NOMO-1 treated with DMSO at 0.1 percent for 48 hours (cell line): ENCODE data around the gene PALB2.
A peak's percentile ranks its signal among the peaks of the same experiment; 100 is the strongest.
"Not testable (repeated sequence)": the region's sequence is repeated elsewhere in the genome, so short reads cannot be mapped to it uniquely, and the experiment has no call there.

ENCODE experiments used
- DNase-seq: peaks from one replicate; lab custom pipeline; 2025; ENCODE audit not compliant: unreplicated experiment; lab: John Stamatoyannopoulos, UW

The PALB2 gene

GRCh38 chr16:23650674-23651416 lies 9.7 kb upstream of the PALB2 start:
- no peak for DNase-seq

DNA sequence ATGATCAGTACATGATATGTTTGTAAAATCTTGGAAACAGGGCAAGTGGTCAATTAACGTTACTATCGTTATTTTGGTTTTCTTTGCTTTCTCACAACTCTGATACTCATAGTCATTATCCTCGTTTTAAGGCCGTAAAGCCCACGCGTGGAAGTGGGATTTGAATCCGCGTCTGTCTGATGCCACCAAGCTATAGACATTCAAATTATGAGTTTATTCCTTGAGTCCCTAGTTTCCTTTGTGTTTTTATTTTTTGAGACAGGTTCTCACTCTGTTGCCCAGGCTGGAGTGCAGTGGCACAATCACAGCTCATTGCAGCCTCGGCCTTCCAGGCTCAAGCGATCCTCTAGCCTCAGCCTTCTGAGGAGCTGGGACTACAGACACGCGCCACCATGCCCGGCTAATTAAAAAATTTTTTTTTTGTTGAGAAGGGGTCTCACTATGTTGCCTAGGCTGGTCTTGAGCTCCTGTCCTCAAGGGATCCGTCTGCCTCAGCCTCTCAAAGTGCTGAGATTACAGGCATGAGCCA lies 1.2 kb upstream of the PALB2 start:
- no peak for DNase-seq

GRCh38 chr16:23640615-23640930 lies 537 bp downstream of the PALB2 start:
- DNase-seq = no peak

GRCh38 chr16:23635958-23636357 lies 5.2 kb downstream of the PALB2 start:
- DNase-seq = no peak

DNA sequence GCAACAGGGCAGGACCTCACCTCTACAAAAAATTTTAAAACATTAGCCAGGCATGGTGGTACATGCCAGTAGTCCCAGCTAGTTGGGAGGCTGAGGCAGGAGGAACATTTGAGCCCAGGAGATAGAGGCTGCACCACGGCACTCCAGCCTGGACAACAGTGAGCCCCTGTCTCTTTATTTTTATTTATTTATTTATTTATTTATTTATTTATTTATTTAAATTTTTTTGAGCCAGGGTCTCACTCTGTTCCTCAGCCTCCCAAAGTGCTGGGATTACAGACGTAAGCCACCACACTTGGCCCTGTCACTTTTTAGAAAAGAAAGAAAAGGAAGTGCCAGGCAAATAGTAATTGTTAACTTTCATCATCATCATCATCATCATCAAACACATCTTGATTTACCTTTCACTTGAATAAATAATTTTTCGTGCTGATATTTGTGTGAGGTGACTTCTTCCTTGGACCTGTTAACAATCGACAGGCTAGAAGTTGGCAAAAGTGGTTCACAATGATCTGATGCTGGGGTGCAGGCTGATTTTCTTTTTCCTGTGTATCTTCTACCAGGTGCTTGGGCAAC lies 6.6 kb downstream of the PALB2 start:
- no peak for DNase-seq

DNA sequence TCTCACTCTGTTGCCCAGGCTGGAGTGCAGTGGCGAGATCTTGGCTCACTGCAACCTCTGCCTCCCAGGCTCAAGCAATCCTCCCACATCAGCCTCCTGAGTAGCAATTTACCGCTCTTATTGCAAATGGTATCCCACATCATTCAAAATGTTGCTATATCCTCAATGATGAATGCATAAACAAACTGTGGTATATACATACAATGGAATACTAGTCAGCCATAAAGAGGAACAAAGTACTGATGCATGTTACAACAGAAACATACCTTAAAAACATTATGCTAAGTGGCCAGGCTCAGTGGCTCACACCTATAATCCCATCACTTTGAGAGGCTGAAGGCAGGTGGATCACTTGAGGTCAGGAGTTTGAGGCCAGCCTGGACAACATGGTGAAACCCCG lies 9.2 kb downstream of the PALB2 start:
- not testable (repeated sequence) for DNase-seq

- no peak for DNase-seq
Measured at GRCh38 chr16:23629516-23629915, 11.6 kb downstream of the PALB2 start.

GRCh38 chr16:23624092-23624491 lies 17.0 kb downstream of the PALB2 start:
- no peak for DNase-seq

DNA sequence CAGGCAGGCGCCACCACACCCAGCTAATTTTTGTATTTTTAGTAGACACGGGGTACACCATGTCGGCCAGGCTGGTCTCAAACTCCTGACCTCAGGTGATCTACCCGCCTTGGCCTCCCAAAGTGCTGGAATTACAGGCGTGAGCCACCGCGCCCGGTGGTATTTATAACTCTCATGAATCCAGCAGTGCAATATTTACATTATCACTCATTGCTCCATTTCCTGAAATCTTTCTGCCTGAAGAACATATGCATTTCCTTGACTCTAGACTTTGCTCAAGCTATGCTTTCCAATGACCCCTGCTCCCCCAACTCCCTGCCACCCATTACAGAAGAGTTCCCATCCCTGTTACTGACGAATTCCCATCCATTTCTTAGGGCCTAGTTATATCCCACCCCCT lies 25.3 kb downstream of the PALB2 start:
- no peak for DNase-seq

DNA sequence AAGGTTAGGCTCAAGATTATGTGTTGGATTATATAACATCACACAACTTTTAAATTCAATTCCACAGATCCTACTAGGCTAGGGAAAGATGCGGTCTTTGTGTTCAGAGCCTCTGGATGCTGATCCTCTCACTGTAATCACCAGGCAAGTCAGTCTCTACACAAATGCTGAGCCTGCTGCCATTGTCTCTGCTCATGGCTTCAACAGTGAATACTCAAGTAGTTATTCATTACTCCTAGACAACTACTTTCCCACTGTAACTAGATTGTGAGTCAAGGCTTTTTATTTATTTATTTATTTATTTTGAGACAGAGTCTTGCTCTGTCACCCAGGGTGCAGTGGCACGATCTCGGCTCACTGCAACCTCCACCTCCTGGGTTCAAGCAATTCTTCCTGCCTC lies 29.2 kb downstream of the PALB2 start:
- DNase-seq = no peak

DNA sequence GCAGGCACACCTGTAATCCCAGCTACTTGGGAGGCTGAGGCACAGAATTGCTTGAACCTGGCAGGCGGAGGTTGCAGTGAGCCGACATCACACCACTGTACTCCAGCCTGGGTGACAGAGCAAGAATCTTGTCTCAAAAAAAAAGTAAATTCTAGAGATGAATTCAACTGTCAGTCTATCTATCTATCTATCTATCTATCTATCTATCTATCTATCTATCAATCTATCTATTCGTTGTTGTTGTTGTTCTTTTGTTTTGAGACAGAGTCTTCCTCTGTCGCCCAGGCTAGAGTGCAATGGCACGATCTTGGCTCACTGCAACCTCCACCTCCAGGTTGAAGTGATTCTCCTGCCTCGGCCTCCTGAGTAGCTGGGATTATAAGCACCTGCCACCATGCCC lies 30.2 kb downstream of the PALB2 start:
- not testable (repeated sequence) for DNase-seq

- DNase-seq = no peak
Measured at GRCh38 chr16:23609929-23610328, 31.2 kb downstream of the PALB2 start.

- no peak for DNase-seq
Measured at GRCh38 chr16:23608194-23608593, 32.9 kb downstream of the PALB2 start.

GRCh38 chr16:23607726-23608125 lies 33.4 kb downstream of the PALB2 start:
- no peak for DNase-seq

GRCh38 chr16:23597003-23597756 lies 43.9 kb downstream of the PALB2 start:
- peak; percentile 62 for DNase-seq

- DNase-seq = peak; percentile 88
Measured at GRCh38 chr16:23595951-23596720, 45.0 kb downstream of the PALB2 start, which contains the start of gene NDUFAB1. Gene NDUFAB1 (minus strand): TSS chr16:23596316. CDS start chr16:23596290, 26 bp downstream.

GRCh38 chr16:23595246-23595950 lies 45.7 kb downstream of the PALB2 start:
- DNase-seq = no peak

GRCh38 chr16:23594186-23594585 lies 46.9 kb downstream of the PALB2 start:
- DNase-seq = no peak

GRCh38 chr16:23590181-23590580 lies 50.9 kb downstream of the PALB2 start:
- no peak for DNase-seq

- no peak for DNase-seq
Measured at GRCh38 chr16:23587726-23588125, 53.4 kb downstream of the PALB2 start.
